IMR-90 (cell line): ENCODE data around the gene LRRFIP1. TPM values are rescaled to one million over a fixed set of nuclear protein-coding genes. Genes with fewer than 3 reads are reported as not detected.

Source experiments
- ATAC-seq: fragments of 200-7000 bp; cut with Tn5 transposase; 2 replicates; pipeline ENCODE4 v1.9.1; 2020; ENCODE audit warnings: low read depth, mild to moderate bottlenecking, moderate library complexity
- BruUV-seq: library from RNA; stranded (reverse); fragments of 400-500 nt; replicated peaks from 2 replicates; lab custom pipeline; 2021; lab: Mats Ljungman, UMichigan
- CTCF ChIA-PET: fragments of 300-600 bp; formaldehyde crosslinking; extraction: SDS; loops from one replicate; lab custom pipeline; 2021; ENCODE audit warnings: antibody characterized with exemption; lab: Yijun Ruan, JAX
- POLR2A ChIA-PET: fragments of 300-600 bp; sonication (Branson Sonifier 250); formaldehyde crosslinking; loops from one replicate; lab custom pipeline; 2022; ENCODE audit warnings: antibody characterized with exemption; ENCODE audit not compliant: unreplicated experiment; lab: Charles Lee
- DNase-seq: peaks from one replicate; pipeline ENCODE4 v3.0.0; 2013
- H2AFZ ChIP-seq: replicated peaks from 2 replicates; pipeline ENCODE3; 2013; ENCODE audit warnings: low read length, mild to moderate bottlenecking; ENCODE audit not compliant: poor library complexity
- H2AK5ac ChIP-seq: 2 replicates; pipeline ENCODE4 v1.6.1; 2013; ENCODE audit warnings: low read depth, low read length, inconsistent platforms
- H2AK9ac ChIP-seq: replicated peaks from 2 replicates; pipeline ENCODE3; 2013; ENCODE audit warnings: mild to moderate bottlenecking, low read depth, low read length, moderate library complexity; ENCODE audit not compliant: poor library complexity
- H2BK120ac ChIP-seq: 2 replicates; pipeline ENCODE4 v1.6.1; 2013; ENCODE audit warnings: low read depth, low read length, inconsistent platforms
- H2BK15ac ChIP-seq: 3 replicates; pipeline ENCODE4 v1.6.1; 2013; ENCODE audit warnings: low read depth, low read length, inconsistent platforms
- H2BK20ac ChIP-seq: 2 replicates; pipeline ENCODE4 v1.6.1; 2013; ENCODE audit warnings: low read depth, mild to moderate bottlenecking, inconsistent platforms, low read length, moderate library complexity
- H2BK5ac ChIP-seq: 2 replicates; pipeline ENCODE4 v1.6.1; 2013; ENCODE audit warnings: mild to moderate bottlenecking, low read depth, low read length, inconsistent platforms; ENCODE audit not compliant: poor library complexity, severe bottlenecking
- H3K14ac ChIP-seq: replicated peaks from 2 replicates; pipeline ENCODE4 v1.6.1; 2013; ENCODE audit warnings: low read depth, low read length, inconsistent platforms
- H3K18ac ChIP-seq: 2 replicates; pipeline ENCODE4 v1.6.1; 2013; ENCODE audit warnings: low read depth, low read length, control low read depth
- H3K23ac ChIP-seq: 2 replicates; pipeline ENCODE4 v1.6.1; 2013; ENCODE audit warnings: low read depth, low read length, inconsistent platforms
- H3K27ac ChIP-seq: 2 replicates; pipeline ENCODE4 v1.5.1; 2013; ENCODE audit warnings: mild to moderate bottlenecking, control low read depth, low read length; ENCODE audit not compliant: insufficient read depth
- H3K27me3 ChIP-seq: 2 replicates; pipeline ENCODE4 v1.6.1; 2013; ENCODE audit warnings: low read length; ENCODE audit not compliant: control insufficient read depth, insufficient read depth
- H3K36me3 ChIP-seq: 2 replicates; pipeline ENCODE4 v1.6.1; 2013; ENCODE audit warnings: low read length, mixed read lengths; ENCODE audit not compliant: control insufficient read depth, insufficient read depth
- H3K4ac ChIP-seq: 2 replicates; pipeline ENCODE4 v1.6.1; 2013; ENCODE audit warnings: low read depth, low read length, inconsistent platforms
- H3K4me1 ChIP-seq: 2 replicates; pipeline ENCODE4 v1.6.1; 2013; ENCODE audit warnings: low read length, mixed read lengths; ENCODE audit not compliant: control insufficient read depth, insufficient read depth
- H3K4me2 ChIP-seq: 2 replicates; pipeline ENCODE4 v1.6.1; 2013; ENCODE audit warnings: low read depth, mild to moderate bottlenecking, control low read depth, low read length, moderate library complexity
- H3K4me3 ChIP-seq: 2 replicates; pipeline ENCODE4 v1.5.1; 2013; ENCODE audit warnings: low read depth, mild to moderate bottlenecking, control low read depth, low read length, moderate library complexity; ENCODE audit not compliant: insufficient read depth
- H3K56ac ChIP-seq: 2 replicates; pipeline ENCODE4 v1.6.1; 2013; ENCODE audit warnings: low read length, inconsistent platforms; ENCODE audit not compliant: insufficient read depth; ENCODE audit errors: extremely low read depth
- H3K79me1 ChIP-seq, 2 experiments: 2 replicates each; pipeline ENCODE4 v1.6.1; 2013; ENCODE audit warnings: low read length in 2 of 2, inconsistent platforms in 1 of 2, low read depth in 1 of 2
- H3K9ac ChIP-seq: 2 replicates; pipeline ENCODE4 v1.6.1; 2013; ENCODE audit warnings: low read depth, low read length, control low read depth
- H3K9me1 ChIP-seq: 2 replicates; pipeline ENCODE4 v1.6.1; 2013; ENCODE audit warnings: low read length, inconsistent platforms; ENCODE audit not compliant: insufficient read depth
- H3K9me3 ChIP-seq: 2 replicates; pipeline ENCODE4 v1.6.1; 2013; ENCODE audit warnings: low read length; ENCODE audit not compliant: control insufficient read depth, insufficient read depth
- H4K20me1 ChIP-seq: 2 replicates; pipeline ENCODE4 v1.6.1; 2013; ENCODE audit warnings: low read length, inconsistent platforms; ENCODE audit not compliant: insufficient read depth
- H4K5ac ChIP-seq: 2 replicates; pipeline ENCODE4 v1.6.1; 2013; ENCODE audit warnings: mild to moderate bottlenecking, low read depth, low read length, control low read depth
- H4K8ac ChIP-seq, 2 experiments: 2 replicates each; pipeline ENCODE4 v1.6.1; 2013; ENCODE audit warnings: low read depth in 2 of 2, low read length in 2 of 2, control low read depth in 1 of 2, inconsistent platforms in 1 of 2
- H4K91ac ChIP-seq: 2 replicates; pipeline ENCODE4 v1.6.1; 2013; ENCODE audit warnings: low read depth, low read length, inconsistent platforms; ENCODE audit not compliant: insufficient read depth
- BHLHE40 ChIP-seq: fragments of 150-350 bp; IDR thresholded peaks from 2 replicates; pipeline ENCODE4 v1.6.1; 2016; ENCODE audit warnings: mild to moderate bottlenecking, low read depth, low read length
- CEBPB ChIP-seq: IDR thresholded peaks from 2 replicates; pipeline ENCODE4 v1.6.1; 2012; ENCODE audit warnings: low read depth, low read length, improper control_type of control experiment
- FOS ChIP-seq: fragments of 150-350 bp; IDR thresholded peaks from 2 replicates; pipeline ENCODE4 v1.6.1; 2016; ENCODE audit warnings: low read depth, low read length
- WGBS, 2 experiments: methylation state at CpG; one replicate each; pipeline versions ENCODE4 v1.1.5 to v1.1.7; 2013; ENCODE audit warnings: missing lambda C conversion rate in 2 of 2; ENCODE audit not compliant: insufficient read length in 1 of 2; ENCODE audit errors: extremely low coverage in 2 of 2; 5-methylcytosine and 5-hydroxymethylcytosine counted together
- dilution Hi-C: fragments of 300-500 bp; cut with HindIII; formaldehyde crosslinking; loops from one replicate; pipeline ENCODE4 v1.14.3; 2018; ENCODE audit warnings: low sequenced_read_pairs; ENCODE audit not compliant: unreplicated experiment
- in situ Hi-C: fragments of 300-500 bp; cut with MboI; formaldehyde crosslinking; loops from 3 replicates; pipeline ENCODE4 v1.14.3; 2019; ENCODE audit warnings: low sequenced_read_pairs, inconsistent platforms, mixed read lengths
- intact Hi-C: fragments of 100-400 bp; cut with micrococcal nuclease; formaldehyde crosslinking; loops from 2 replicates; pipeline ENCODE4 v1.10.0; 2022
- polyA plus RNA-seq, 3 experiments: library from polyadenylated mRNA; depleted of rRNA; stranded (reverse); fragments of >200 nt; gene quantifications; 2 replicates each; pipeline ENCODE4 v1.2.3, GENCODE V29; 2012; ENCODE audit warnings: low replicate concordance in 1 of 3
- total RNA-seq: library from RNA; depleted of rRNA; stranded (reverse); fragments of >200 nt; gene quantifications from 2 replicates; pipeline ENCODE4 v1.2.3, GENCODE V29; 2012
- TF ChIP-seq, protein P1 (sequence below): fragments of 150-350 bp; IDR thresholded peaks from 2 replicates; pipeline ENCODE4 v1.6.1; 2017; ENCODE audit warnings: mild to moderate bottlenecking, antibody characterized with exemption, low read length, low read depth

The LRRFIP1 gene
- total and polyA plus RNA-seq, 2 of the 4 experiments (the other 2 are of a cell fraction): 52.2 to 54.4 TPM

DNA sequence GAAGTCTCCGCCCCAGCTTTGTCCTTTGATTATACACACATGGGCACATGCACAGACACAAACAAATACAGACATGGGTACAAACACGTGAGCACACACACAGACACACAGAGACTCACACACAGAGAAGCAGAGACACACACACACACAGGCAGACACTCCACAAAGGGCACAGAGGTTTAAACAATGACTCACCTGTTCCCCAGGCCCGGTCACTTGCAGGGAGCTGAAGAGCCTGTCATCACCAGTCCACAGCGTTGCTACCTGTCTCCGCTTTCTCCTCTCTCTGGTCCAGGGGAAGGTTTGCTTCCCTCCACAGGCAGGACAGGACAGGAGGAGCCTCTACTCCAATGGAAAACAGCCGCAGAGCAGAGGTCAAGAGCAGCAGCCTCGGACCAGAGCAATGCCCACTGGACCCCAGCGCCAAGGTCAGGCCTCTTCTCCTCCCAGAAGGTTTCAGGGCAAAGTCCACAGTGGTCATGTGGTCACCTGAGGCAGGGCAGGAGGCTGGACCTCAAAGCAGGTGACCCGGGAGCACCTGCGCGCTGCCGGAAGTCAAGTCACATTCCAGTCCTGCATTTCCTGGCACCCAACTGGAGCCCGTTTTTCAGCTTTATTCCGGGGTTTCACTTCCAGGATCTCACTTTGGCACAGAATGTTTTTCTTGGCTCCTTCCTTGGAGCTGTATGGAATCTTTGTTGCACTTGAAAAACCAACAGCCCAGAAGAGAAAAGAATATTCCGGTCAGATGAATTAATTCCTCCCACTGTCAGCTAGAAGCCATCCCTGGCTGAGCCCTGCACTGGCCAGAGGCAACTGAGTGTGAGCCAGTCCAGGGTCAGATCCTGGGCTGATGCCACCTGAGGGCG lies 36.9 kb upstream of the LRRFIP1 start, which contains the start of gene RAB17:
RAB17 (minus strand) TSS at position 463 of the 869 bp plus-strand sequence. CDS start 4,580 bp downstream, outside the sequence.
- Histone ChIP-seq H3K79me1 (no peaks in the 10 kb centered on the region), H3K56ac (no peak within 1 kb of the TSS), H2BK5ac (no peak within 1 kb of the TSS), H3K4me2 (no peak within 1 kb of the TSS), H3K4ac (no peak within 1 kb of the TSS), H2AK9ac (peak within 1 kb of the TSS; percentile 62), H3K9me1 (no peaks in the 10 kb centered on the region), H3K9me3 (peaks cover 3% of the 10 kb centered on the region; the same call in 1 of the 2 replicates), H3K23ac (no peak within 1 kb of the TSS), H2AFZ (peak within 1 kb of the TSS; percentile 26), H3K18ac (no peak within 1 kb of the TSS), H2BK120ac (no peak within 1 kb of the TSS), H3K27ac (no peak within 1 kb of the TSS), H2AK5ac (no peak within 1 kb of the TSS), H4K5ac (no peak within 1 kb of the TSS), H2BK20ac (peak within 1 kb of the TSS; percentile 63; the same call in 1 of the 2 replicates), H4K91ac (no peak within 1 kb of the TSS), H2BK15ac (no peak within 1 kb of the TSS), H3K36me3 (no peaks in the 10 kb centered on the region), H3K27me3 (no peaks in the 10 kb centered on the region), H3K9ac (no peak within 1 kb of the TSS), H3K4me3 (no peak within 1 kb of the TSS), H3K14ac (0 out of 2 replicates have a peak within 1 kb of the TSS, but pooled peaks have one; percentile 48), H3K4me1 (peaks cover 6% of the 10 kb centered on the region), H4K20me1 (no peaks in the 10 kb centered on the region), H4K8ac (no peak within 1 kb of the TSS)
- dilution Hi-C loops: no loop called here
- in situ Hi-C loops: loop anchor here (5.0 kb wide), 1 partner anchor 152 kb away; no protein-coding TSS in a partner anchor
- intact Hi-C loops: no loop called here
- DNase-seq: peak; percentile 39
- POLR2A ChIA-PET: no interaction called here
- ATAC-seq: no peak
- 70% methylated on average over 10 of the region's 16 CpGs; no CpG with 5 or more reads in 1 of the 2 experiments for WGBS, 2 experiments
- TF ChIP-seq, protein P1, sequence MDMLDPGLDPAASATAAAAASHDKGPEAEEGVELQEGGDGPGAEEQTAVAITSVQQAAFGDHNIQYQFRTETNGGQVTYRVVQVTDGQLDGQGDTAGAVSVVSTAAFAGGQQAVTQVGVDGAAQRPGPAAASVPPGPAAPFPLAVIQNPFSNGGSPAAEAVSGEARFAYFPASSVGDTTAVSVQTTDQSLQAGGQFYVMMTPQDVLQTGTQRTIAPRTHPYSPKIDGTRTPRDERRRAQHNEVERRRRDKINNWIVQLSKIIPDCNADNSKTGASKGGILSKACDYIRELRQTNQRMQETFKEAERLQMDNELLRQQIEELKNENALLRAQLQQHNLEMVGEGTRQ: no peak
- TF ChIP-seq CEBPB (no peak), BHLHE40 (peak; percentile 72), FOS (peak; percentile 26; the same call in 1 of the 2 replicates)
- CTCF ChIA-PET: no interaction called here
- BruUV-seq: no TSS peak
